Thoracic aorta (tissue), 2 donors: ENCODE data around the gene PRKRIP1. TPM values are rescaled to one million over a fixed set of nuclear protein-coding genes. Genes with fewer than 3 reads are reported as not detected.

Experiments used
- ATAC-seq: fragments of 150-250 bp; one replicate; pipeline ENCODE4 v1.8.0; 2017; ENCODE audit warnings: low read depth; ENCODE audit not compliant: insufficient number of reproducible peaks, low FRiP score
- DNase-seq: peaks from one replicate; pipeline ENCODE4 v3.0.0-alpha.2; 2020; ENCODE audit warnings: low spot score
- H3K27ac ChIP-seq, 2 donors: fragments of 200-600 bp; sonication (generic); 1 replicate in 1 of 2; 2 replicates in 1 of 2; pipeline ENCODE4 v1.5.1; 2016; ENCODE audit warnings: mild to moderate bottlenecking in 2 of 2, moderate library complexity in 2 of 2
- H3K27me3 ChIP-seq: fragments of 200-600 bp; sonication (generic); replicated peaks from 2 replicates; pipeline ENCODE4 v1.6.0; 2016; ENCODE audit warnings: mild to moderate bottlenecking; ENCODE audit not compliant: insufficient read depth
- H3K36me3 ChIP-seq: fragments of 200-600 bp; sonication (generic); one replicate; pipeline ENCODE4 v1.5.1; 2016
- H3K4me1 ChIP-seq, 2 donors: fragments of 200-600 bp; sonication (generic); 1 replicate in 1 of 2; 2 replicates in 1 of 2; pipeline versions ENCODE4 v1.5.1 to v1.6.0; 2016; ENCODE audit warnings: low read depth in 2 of 2, mild to moderate bottlenecking in 1 of 2; ENCODE audit not compliant: control insufficient read depth in 1 of 2
- H3K4me3 ChIP-seq: fragments of 200-600 bp; sonication (generic); 2 replicates; pipeline ENCODE4 v1.5.1; 2016; ENCODE audit warnings: mild to moderate bottlenecking
- H3K9me3 ChIP-seq: fragments of 200-600 bp; sonication (generic); 2 replicates; pipeline ENCODE4 v1.5.1; 2016
- CTCF ChIP-seq: fragments of 200-600 bp; sonication (generic); IDR thresholded peaks from one replicate; pipeline ENCODE4 v1.5.1; 2019; ENCODE audit warnings: antibody characterized with exemption
- total RNA-seq, 2 donors: library from RNA; depleted of rRNA; stranded (reverse); fragments of >200 nt; gene quantifications; one replicate each; pipeline versions ENCODE4 v1.1.0 to v1.2.3, GENCODE V29; 2016

Gene PRKRIP1
- total RNA-seq, 2 donors from 2014 or later = 47.0 to 80.4 TPM

- H3K36me3 ChIP-seq = no peaks in the 10 kb centered on the region
- H3K4me3 ChIP-seq = no peak overlapping the region
- no peaks in the 10 kb centered on the region for H3K27me3 ChIP-seq
- no peak for DNase-seq
- no peak for TF ChIP-seq CTCF
- no peak overlapping the region for H3K27ac ChIP-seq
- ATAC-seq = no peak
- no peaks in the 10 kb centered on the region for H3K9me3 ChIP-seq
- H3K4me1 ChIP-seq = peaks cover 5% of the 10 kb centered on the region in 2 donors
Measured at GRCh38 chr7:102392330-102392729, 3.8 kb upstream of the PRKRIP1 start.

GRCh38 chr7:102393467-102393866 is 2.7 kb upstream of the PRKRIP1 start:
- no peak overlapping the region for H3K4me3 ChIP-seq
- H3K36me3 ChIP-seq = no peaks in the 10 kb centered on the region
- no peaks in the 10 kb centered on the region for H3K9me3 ChIP-seq
- no peaks in the 10 kb centered on the region for H3K27me3 ChIP-seq
- no peak overlapping the region for H3K27ac ChIP-seq
- ATAC-seq (no peak), DNase-seq (no peak)
- TF ChIP-seq CTCF = no peak
- H3K4me1 ChIP-seq = peaks cover 8% of the 10 kb centered on the region in 2 donors

GRCh38 chr7:102395592-102395872 is 631 bp upstream of the PRKRIP1 start:
- Histone ChIP-seq H3K9me3 (no peaks in the 10 kb centered on the region), H3K27ac (peak overlapping the region; percentile 80 to 85), H3K36me3 (peaks cover 6% of the 10 kb centered on the region), H3K27me3 (no peaks in the 10 kb centered on the region), H3K4me3 (peak overlapping the region; percentile 93), H3K4me1 (peaks cover 8% of the 10 kb centered on the region in 2 donors)
- DNase-seq (no peak), ATAC-seq (no peak)
- TF ChIP-seq CTCF = no peak

GRCh38 chr7:102396710-102397019 is 502 bp downstream of the PRKRIP1 start:
- no peak for ATAC-seq

GRCh38 chr7:102398543-102398942 is 2.4 kb downstream of the PRKRIP1 start:
- no peak for DNase-seq
- no peak for ATAC-seq
- H3K9me3 ChIP-seq = no peaks in the 10 kb centered on the region
- no peak overlapping the region for H3K27ac ChIP-seq
- peaks cover 28% of the 10 kb centered on the region for H3K36me3 ChIP-seq
- TF ChIP-seq CTCF = no peak
- no peaks in the 10 kb centered on the region for H3K27me3 ChIP-seq
- peaks cover 8% of the 10 kb centered on the region in 2 donors for H3K4me1 ChIP-seq
- no peak overlapping the region for H3K4me3 ChIP-seq

More at GRCh38 chr7:102396710-102397019, 502 bp downstream of the PRKRIP1 start:
- H3K9me3 ChIP-seq = no peaks in the 10 kb centered on the region
- H3K27ac ChIP-seq = peak overlapping the region; percentile 80 to 85
- no peak for TF ChIP-seq CTCF
- no peaks in the 10 kb centered on the region for H3K27me3 ChIP-seq
- peaks cover 16% of the 10 kb centered on the region for H3K36me3 ChIP-seq
- peaks cover 8% of the 10 kb centered on the region in 2 donors for H3K4me1 ChIP-seq
- H3K4me3 ChIP-seq = peak overlapping the region; percentile 93
- DNase-seq = no peak
